ENCODE results near the gene RAI1. TPM values are rescaled to one million over a fixed set of nuclear protein-coding genes. Genes with fewer than 3 reads are reported as not detected.

RAI1 gene
- total and polyA plus RNA-seq, 2 of the 13 experiments (the other 11 are each of a cell fraction or from before 2014, with no cell fraction given) = 3.4 to 5.2 TPM

GRCh38 chr17:17706140-17707060, 25.1 kb downstream of the RAI1 start (continued):
- TF ChIP-seq ZNF747 (CRISPR knock-in tag; IDR thresholded peaks at IDR 0.05; ENCODE audit: borderline replicate concordance) (no peak), NR2F2 (IDR thresholded peaks at IDR 0.05; ENCODE audit: borderline replicate concordance, low read depth) (no peak), HBP1 (CRISPR knock-in tag; IDR thresholded peaks at IDR 0.05; ENCODE audit: low read depth) (no peak), POGZ (CRISPR knock-in tag; IDR thresholded peaks at IDR 0.05) (no peak), U2AF2 (IDR thresholded peaks at IDR 0.05; ENCODE audit: low read depth, low read length) (no peak), SP5 (CRISPR knock-in tag; IDR thresholded peaks at IDR 0.05; ENCODE audit: borderline replicate concordance, low read depth) (no peak), HOXA3 (CRISPR knock-in tag; IDR thresholded peaks at IDR 0.05) (no peak), ZNF260 (CRISPR knock-in tag; IDR thresholded peaks at IDR 0.05; ENCODE audit: borderline replicate concordance, low read depth) (no peak), HNF4A (CRISPR knock-in tag; IDR thresholded peaks at IDR 0.05) (peak; percentile 92), MZF1 (CRISPR knock-in tag; IDR thresholded peaks at IDR 0.05; ENCODE audit: borderline replicate concordance) (no peak), ZNF7 (CRISPR knock-in tag; IDR thresholded peaks at IDR 0.05) (no peak), MLXIP (CRISPR knock-in tag; IDR thresholded peaks at IDR 0.05; ENCODE audit: borderline replicate concordance) (no peak), SNRNP70 (IDR thresholded peaks at IDR 0.05; ENCODE audit: low read depth, low read length) (no peak), ZNF230 (CRISPR knock-in tag; IDR thresholded peaks at IDR 0.05) (no peak), ZNF576 (CRISPR knock-in tag; IDR thresholded peaks at IDR 0.05) (no peak)

Measured in HepG2 (cell line).